HepG2 (cell line): ENCODE measurements around the gene ECM1. TPM values are rescaled to one million over a fixed set of nuclear protein-coding genes. Genes with fewer than 3 reads are reported as not detected.

Experiments
- ARID4A ChIP-seq: sonication (generic); formaldehyde crosslinking; IDR thresholded peaks from 2 replicates; pipeline ENCODE4 v1.5.0; 2020; ENCODE audit warnings: mild to moderate bottlenecking, missing genetic modification reagents, borderline replicate concordance
- CCDC6 ChIP-seq: sonication (generic); formaldehyde crosslinking; IDR thresholded peaks from 2 replicates; pipeline ENCODE4 v1.8.1; 2022; ENCODE audit warnings: mild to moderate bottlenecking, missing genetic modification reagents, moderate library complexity
- CEBPG ChIP-seq: IDR thresholded peaks from 2 replicates; pipeline ENCODE4 v1.6.1; 2016
- HDAC1 ChIP-seq: sonication (generic); formaldehyde crosslinking; IDR thresholded peaks from 2 replicates; pipeline ENCODE4 v1.5.1; 2020; ENCODE audit warnings: mild to moderate bottlenecking, missing genetic modification reagents
- KAT8 ChIP-seq: IDR thresholded peaks from 2 replicates; pipeline ENCODE4 v1.6.1; 2016; ENCODE audit warnings: missing genetic modification reagents, missing compliant biosample characterization
- MED13 ChIP-seq: sonication (generic); formaldehyde crosslinking; IDR thresholded peaks from 2 replicates; pipeline ENCODE4 v1.5.0; 2020; ENCODE audit warnings: missing genetic modification reagents
- MNT ChIP-seq: fragments of 450-650 bp; IDR thresholded peaks from 2 replicates; pipeline ENCODE4 v1.6.1; 2016
- MXI1 ChIP-seq: IDR thresholded peaks from 3 replicates; pipeline ENCODE4 v1.6.1; 2012; ENCODE audit warnings: low read depth, low read length, inconsistent platforms, borderline replicate concordance
- PRMT3 ChIP-seq: sonication (generic); formaldehyde crosslinking; IDR thresholded peaks from 2 replicates; pipeline ENCODE4 v1.8.1; 2022; ENCODE audit warnings: low read depth, mild to moderate bottlenecking, moderate library complexity, missing genetic modification reagents, borderline replicate concordance
- SP5 ChIP-seq: IDR thresholded peaks from 2 replicates; pipeline ENCODE4 v1.6.1; 2016; ENCODE audit warnings: low read depth, borderline replicate concordance
- STAT5B ChIP-seq: sonication (generic); formaldehyde crosslinking; IDR thresholded peaks from 2 replicates; pipeline ENCODE4 v1.4.0; 2020; ENCODE audit warnings: missing genetic modification reagents
- TARDBP ChIP-seq: sonication (generic); formaldehyde crosslinking; IDR thresholded peaks from 2 replicates; pipeline ENCODE4 v1.8.0; 2022; ENCODE audit warnings: mild to moderate bottlenecking, missing genetic modification reagents
- TOE1 ChIP-seq: sonication (generic); formaldehyde crosslinking; IDR thresholded peaks from 2 replicates; pipeline ENCODE4 v1.4.0; 2020; ENCODE audit warnings: mild to moderate bottlenecking, missing genetic modification reagents
- ZFP36L1 ChIP-seq: sonication (generic); formaldehyde crosslinking; IDR thresholded peaks from 2 replicates; pipeline ENCODE4 v1.8.0; 2022; ENCODE audit warnings: mild to moderate bottlenecking, missing genetic modification reagents, moderate library complexity
- ZKSCAN8 ChIP-seq: IDR thresholded peaks from 2 replicates; pipeline ENCODE4 v1.6.1; 2016; ENCODE audit warnings: borderline replicate concordance, missing genetic modification reagents, missing compliant biosample characterization
- ZNF263 ChIP-seq: sonication (generic); formaldehyde crosslinking; IDR thresholded peaks from 2 replicates; pipeline ENCODE4 v1.4.0; 2020; ENCODE audit warnings: missing genetic modification reagents
- ZNF331 ChIP-seq: sonication (generic); formaldehyde crosslinking; IDR thresholded peaks from 2 replicates; pipeline ENCODE4 v1.4.0; 2020; ENCODE audit warnings: missing genetic modification reagents
- ZNF441 ChIP-seq: sonication (generic); formaldehyde crosslinking; IDR thresholded peaks from 2 replicates; pipeline ENCODE4 v1.7.0; 2021; ENCODE audit warnings: missing genetic modification reagents, borderline replicate concordance
- ZNF605 ChIP-seq: sonication (generic); formaldehyde crosslinking; IDR thresholded peaks from 2 replicates; pipeline ENCODE4 v1.8.0; 2022; ENCODE audit warnings: mild to moderate bottlenecking, missing genetic modification reagents
- ZNF652 ChIP-seq: IDR thresholded peaks from 2 replicates; pipeline ENCODE4 v1.6.1; 2016; ENCODE audit warnings: low read depth, borderline replicate concordance
- ZSCAN5A ChIP-seq: sonication (generic); formaldehyde crosslinking; IDR thresholded peaks from 2 replicates; pipeline ENCODE4 v1.8.0; 2022; ENCODE audit warnings: mild to moderate bottlenecking, missing genetic modification reagents, borderline replicate concordance
- ZSCAN9 ChIP-seq: IDR thresholded peaks from 2 replicates; pipeline ENCODE4 v1.6.1; 2016; ENCODE audit warnings: borderline replicate concordance
- polyA plus RNA-seq, 8 experiments: library from polyadenylated mRNA; depleted of rRNA in 3 of 8; stranded (reverse) in 7 of 8; unstranded in 1 of 8; fragments of >200 nt; fragmentation: Illumina TruSeq in 4 of 8; extraction: Trizol in 4 of 8; gene quantifications; 2 replicates each; pipeline versions ENCODE4 v1.2.1 to v1.2.3, GENCODE V29; 2011 to 2016; ENCODE audit warnings: low read depth in 4 of 8, missing spikeins in 1 of 8, mixed read lengths in 1 of 8; ENCODE audit not compliant: insufficient read depth in 1 of 8
- total RNA-seq, 5 experiments: library from RNA; depleted of rRNA; stranded (reverse); fragments of >200 nt; fragmentation: Illumina TruSeq; extraction: Trizol; gene quantifications; 2 replicates each; pipeline ENCODE4 v1.2.3, GENCODE V29; 2016; ENCODE audit warnings: low read depth in 1 of 5

The ECM1 gene
- total and polyA plus RNA-seq, 2 of the 13 experiments (the other 11 are each of a cell fraction or from before 2014, with no cell fraction given): 0.42 to 1.0 TPM

- TF ChIP-seq ZSCAN9 (CRISPR knock-in tag) (no peak), ZFP36L1 (no peak), ZKSCAN8 (0 out of 2 replicates have a peak, but pooled peaks have one; percentile 35), TARDBP (CRISPR knock-in tag) (no peak), ZNF263 (CRISPR knock-in tag) (0 out of 2 replicates have a peak, but pooled peaks have one; percentile 14), MED13 (CRISPR knock-in tag) (peak; percentile 17; the same call in 1 of the 2 replicates), ZNF441 (0 out of 2 replicates have a peak, but pooled peaks have one; percentile 27), SP5 (no peak), ZNF652 (CRISPR knock-in tag) (peak; percentile 74), HDAC1 (CRISPR knock-in tag) (0 out of 2 replicates have a peak, but pooled peaks have one; percentile 14), MXI1 (peak; percentile 19; the same call in 1 of the 3 replicates), CEBPG (CRISPR knock-in tag) (0 out of 2 replicates have a peak, but pooled peaks have one; percentile 12), CCDC6 (peak; percentile 65; the same call in 1 of the 2 replicates), ZSCAN5A (CRISPR knock-in tag) (no peak), ARID4A (CRISPR knock-in tag) (peak; percentile 45; the same call in 1 of the 2 replicates), KAT8 (CRISPR knock-in tag) (peak; percentile 27; the same call in 1 of the 2 replicates), ZNF605 (CRISPR knock-in tag) (no peak), ZNF331 (CRISPR knock-in tag) (peak; percentile 15; the same call in 1 of the 2 replicates), MNT (no peak), TOE1 (CRISPR knock-in tag) (no peak; the same call in 1 of the 2 replicates), PRMT3 (CRISPR knock-in tag) (0 out of 2 replicates have a peak, but pooled peaks have one; percentile 63), STAT5B (no peak)
Measured at GRCh38 chr1:150548632-150549495, 41.0 kb downstream of the ECM1 start, which contains the start of gene ADAMTSL4 (continued).
